HepG2 (cell line): ENCODE results near the gene PIF1. TPM values are rescaled to one million over a fixed set of nuclear protein-coding genes. Genes with fewer than 3 reads are reported as not detected.
"Not testable (repeated sequence)": the region's sequence is repeated elsewhere in the genome, so short reads cannot be mapped to it uniquely, and the experiment has no call there.

Experiments used
- ATAC-seq: fragments of 200-7000 bp; cut with Tn5 transposase; 3 replicates; pipeline ENCODE4 v1.9.1; 2020; ENCODE audit warnings: mild to moderate bottlenecking, moderate library complexity
- BruUV-seq: library from RNA; stranded (reverse); fragments of 400-500 nt; replicated peaks from 2 replicates; lab custom pipeline; 2021; lab: Mats Ljungman, UMichigan
- CTCF ChIA-PET: fragments of 300-600 bp; formaldehyde crosslinking; extraction: SDS; loops from one replicate; lab custom pipeline; 2021; ENCODE audit warnings: low total read pairs, inconsistent platforms, low intra/inter-chr PET ratio; lab: Yijun Ruan, JAX
- POLR2A ChIA-PET: fragments of 350-600 bp; sonication (Branson Sonifier 250); formaldehyde crosslinking; loops from one replicate; lab custom pipeline; 2020; ENCODE audit warnings: antibody characterized with exemption, inconsistent platforms; lab: Yijun Ruan, JAX
- DNase-seq: peaks from one replicate; pipeline ENCODE4 v3.0.0-alpha.2; 2015; ENCODE audit warnings: low spot score
- FAIRE-seq: peaks from 3 replicates; lab custom pipeline; 2011; peaks lifted over from hg19 to GRCh38; lab: Jason Lieb, UNC
- H2AFZ ChIP-seq: one replicate; pipeline ENCODE4 v1.6.1; 2011; ENCODE audit warnings: low read length, inconsistent platforms
- H3K27ac ChIP-seq: fragments of 300-600 bp; 3 replicates; pipeline ENCODE4 v1.8.0; 2011; ENCODE audit warnings: mixed run types, mild to moderate bottlenecking, mixed read lengths, low read length, inconsistent platforms; ENCODE audit not compliant: insufficient read depth; ENCODE audit errors: extremely low read length
- H3K27me3 ChIP-seq, 2 experiments: fragments of 200-600 bp in 1 of 2; 2 replicates in 1 of 2; 3 replicates in 1 of 2; pipeline versions ENCODE4 v1.6.0 to v1.8.0; 2011; ENCODE audit warnings: low read length in 2 of 2, mild to moderate bottlenecking in 2 of 2, moderate library complexity in 2 of 2, inconsistent platforms in 1 of 2; ENCODE audit not compliant: insufficient read depth in 2 of 2, control insufficient read depth in 1 of 2
- H3K36me3 ChIP-seq, 2 experiments: fragments of 200-600 bp in 1 of 2; replicated peaks in 1 of 2; 2 replicates in 1 of 2; 3 replicates in 1 of 2; pipeline versions ENCODE4 v1.5.1 to v1.8.0; 2011; ENCODE audit warnings: low read length in 2 of 2, inconsistent platforms in 1 of 2; ENCODE audit not compliant: insufficient read depth in 2 of 2, control insufficient read depth in 1 of 2
- H3K4me1 ChIP-seq: 2 replicates; pipeline ENCODE4 v1.5.1; 2012; ENCODE audit warnings: low read length, inconsistent platforms; ENCODE audit not compliant: insufficient read depth
- H3K4me2 ChIP-seq: 2 replicates; pipeline ENCODE4 v1.6.0; 2011; ENCODE audit warnings: low read depth, low read length, inconsistent platforms
- H3K4me3 ChIP-seq, 3 experiments: fragments of 200-600 bp in 1 of 3; sonication (generic), shearing (Covaris generic) in 1 of 3; replicated peaks in 1 of 3; 2 replicates each; pipeline ENCODE4 v1.5.1; 2011 to 2016; ENCODE audit warnings: low read length in 3 of 3, inconsistent platforms in 2 of 3, low read depth in 2 of 3, mild to moderate bottlenecking in 2 of 3, control low read depth in 1 of 3, mixed read lengths in 1 of 3; ENCODE audit not compliant: insufficient read depth in 1 of 3
- H3K79me2 ChIP-seq: one replicate; pipeline ENCODE4 v1.6.1; 2011; ENCODE audit warnings: low read length, inconsistent platforms; ENCODE audit not compliant: insufficient read depth
- H3K9ac ChIP-seq: 2 replicates; pipeline ENCODE4 v1.6.0; 2011; ENCODE audit warnings: mild to moderate bottlenecking, low read depth, low read length, inconsistent platforms; ENCODE audit not compliant: insufficient read depth
- H3K9me3 ChIP-seq: 2 replicates; pipeline ENCODE4 v1.5.1; 2012; ENCODE audit warnings: mild to moderate bottlenecking, low read length
- H4K20me1 ChIP-seq: 2 replicates; pipeline ENCODE4 v1.6.0; 2011; ENCODE audit warnings: inconsistent platforms, mild to moderate bottlenecking, low read length, moderate library complexity; ENCODE audit not compliant: insufficient read depth
- CEBPB ChIP-seq: IDR thresholded peaks from 2 replicates; pipeline ENCODE4 v1.6.1; 2011; ENCODE audit warnings: low read depth, low read length, improper control_type of control experiment, borderline replicate concordance
- CEBPG ChIP-seq: IDR thresholded peaks from 2 replicates; pipeline ENCODE4 v1.6.1; 2016
- ZNF362 ChIP-seq: sonication (generic); formaldehyde crosslinking; IDR thresholded peaks from 2 replicates; pipeline ENCODE4 v1.4.0; 2020; ENCODE audit warnings: missing genetic modification reagents, mild to moderate bottlenecking, borderline replicate concordance
- ZNF770 ChIP-seq: sonication (generic); formaldehyde crosslinking; IDR thresholded peaks from 2 replicates; pipeline ENCODE4 v1.5.0; 2020; ENCODE audit warnings: mild to moderate bottlenecking, missing genetic modification reagents
- WGBS: methylation state at CpG from one replicate; pipeline ENCODE4 v1.1.6; 2017; ENCODE audit warnings: low lambda C conversion rate; 5-methylcytosine and 5-hydroxymethylcytosine counted together
- in situ Hi-C: cut with HindIII; loops from 2 replicates; pipeline ENCODE4 v1.10.0; 2017; ENCODE audit warnings: low pct_unique_long_range_greater_than_20kb; ENCODE audit not compliant: extremely low pct_ligation_motif_present
- intact Hi-C: fragments of 100-400 bp; cut with micrococcal nuclease; formaldehyde crosslinking; loops from one replicate; pipeline ENCODE4 v1.10.0; 2022; ENCODE audit not compliant: unreplicated experiment
- polyA plus RNA-seq, 8 experiments: library from polyadenylated mRNA; depleted of rRNA in 3 of 8; stranded (reverse) in 7 of 8; unstranded in 1 of 8; fragments of >200 nt; fragmentation: Illumina TruSeq in 4 of 8; extraction: Trizol in 4 of 8; gene quantifications; 2 replicates each; pipeline versions ENCODE4 v1.2.1 to v1.2.3, GENCODE V29; 2011 to 2016; ENCODE audit warnings: low read depth in 4 of 8, missing spikeins in 1 of 8, mixed read lengths in 1 of 8; ENCODE audit not compliant: insufficient read depth in 1 of 8
- total RNA-seq, 5 experiments: library from RNA; depleted of rRNA; stranded (reverse); fragments of >200 nt; fragmentation: Illumina TruSeq; extraction: Trizol; gene quantifications; 2 replicates each; pipeline ENCODE4 v1.2.3, GENCODE V29; 2016; ENCODE audit warnings: low read depth in 1 of 5

The PIF1 gene
- total and polyA plus RNA-seq, 2 of the 13 experiments (the other 11 are each of a cell fraction or from before 2014, with no cell fraction given), result 18.5 to 19.7 TPM

DNA sequence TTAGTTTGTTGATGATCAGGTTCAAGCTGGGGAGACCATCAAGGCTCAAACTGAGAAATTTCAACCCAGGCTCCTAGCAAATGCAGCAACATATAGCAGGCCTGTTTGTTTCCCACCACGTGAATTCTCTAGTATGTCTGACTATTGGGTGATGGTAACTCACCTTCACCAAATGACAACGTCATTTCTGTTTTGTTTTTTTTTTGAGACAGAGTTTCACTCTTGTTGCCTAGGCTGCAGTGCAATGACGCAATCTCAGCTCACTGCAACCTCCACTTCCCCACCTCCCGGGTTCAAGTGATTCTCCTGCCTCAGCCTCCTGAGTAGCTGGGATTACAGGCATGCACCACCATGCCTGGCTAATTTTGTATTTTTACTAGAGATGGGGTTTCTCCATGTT lies 10.5 kb downstream of the PIF1 start:
- CTCF ChIA-PET, result not testable (repeated sequence)
- POLR2A ChIA-PET, result interaction anchor here (1.0 kb wide), 1 partner anchor 10 kb away, joined by 4 read pairs; the partner anchor contains the start of gene PIF1

DNA sequence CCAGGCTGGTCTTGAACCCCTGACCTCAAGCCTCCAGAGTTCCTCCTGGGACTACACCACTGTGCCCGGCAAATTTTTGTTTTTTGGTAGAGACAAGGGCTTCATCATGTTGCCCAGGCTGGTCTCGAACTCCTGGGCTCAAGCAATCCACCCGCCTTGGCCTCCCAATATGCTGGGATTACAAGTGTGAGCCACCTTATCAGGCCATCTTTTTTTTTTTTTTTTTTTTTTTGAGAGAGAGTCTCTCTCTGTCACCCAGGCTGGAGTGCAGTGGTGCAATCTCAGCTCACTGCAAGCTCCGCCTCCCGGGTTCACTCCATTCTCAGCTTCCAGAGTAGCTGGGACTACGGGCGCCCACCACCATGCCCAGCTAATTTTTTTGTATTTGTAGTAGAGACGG lies 11.2 kb downstream of the PIF1 start:
- H3K36me3 ChIP-seq, POLR2A ChIA-PET, H3K9ac ChIP-seq, BruUV-seq, H3K9me3 ChIP-seq, H3K4me3 ChIP-seq, DNase-seq, CTCF ChIA-PET, H3K27me3 ChIP-seq, ATAC-seq, H3K79me2 ChIP-seq, FAIRE-seq, H3K4me2 ChIP-seq, H3K27ac ChIP-seq, H2AFZ ChIP-seq, H4K20me1 ChIP-seq: not testable (repeated sequence)
- WGBS, result 71% methylated on average over 8 of the region's 8 CpGs
- peaks cover 54% of the 10 kb centered on the region for H3K4me1 ChIP-seq
- in situ Hi-C loops, result loop anchor here (5.0 kb wide), 1 partner anchor 82 kb away; no protein-coding TSS in a partner anchor
- peak; percentile 46; the same call in 1 of the 2 replicates for TF ChIP-seq ZNF362 (CRISPR knock-in tag)
- intact Hi-C loops, result loop anchor here (5.0 kb wide), 1 partner anchor 127 kb away; no protein-coding TSS in a partner anchor

More for the DNA sequence above, 10.5 kb downstream of the PIF1 start:
- H4K20me1 ChIP-seq, H3K27me3 ChIP-seq, FAIRE-seq, H3K79me2 ChIP-seq, H2AFZ ChIP-seq, H3K4me3 ChIP-seq, H3K27ac ChIP-seq, ATAC-seq: not testable (repeated sequence)
- in situ Hi-C loops, result loop anchor here (5.0 kb wide), 1 partner anchor 83 kb away; no protein-coding TSS in a partner anchor
- peaks cover 2 to 13% of the 10 kb centered on the region in 2 experiments; a peak in 4 of 5 replicates for H3K36me3 ChIP-seq
- TF ChIP-seq CEBPB, result peak; percentile 73
- peak; percentile 74 for TF ChIP-seq CEBPG (CRISPR knock-in tag)
- peak; percentile 84 for TF ChIP-seq ZNF770 (CRISPR knock-in tag)
- TF ChIP-seq, all 625 proteins: peak for 3; not testable (repeated sequence) for 622
- BruUV-seq, H3K9ac ChIP-seq, DNase-seq, H3K9me3 ChIP-seq, H3K4me2 ChIP-seq: not testable (repeated sequence)
- intact Hi-C loops, result loop anchor here (5.0 kb wide), 1 partner anchor 128 kb away; no protein-coding TSS in a partner anchor
- WGBS, result 54% methylated on average over 4 of the region's 4 CpGs
- peaks cover 54% of the 10 kb centered on the region for H3K4me1 ChIP-seq
